H7 (cell line): ENCODE data around the gene ANAPC15. TPM values are rescaled to one million over a fixed set of nuclear protein-coding genes. Genes with fewer than 3 reads are reported as not detected.
"Not testable (repeated sequence)": the region's sequence is repeated elsewhere in the genome, so short reads cannot be mapped to it uniquely, and the experiment has no call there.

Source experiments
- DNase-seq: peaks from one replicate; pipeline ENCODE4 v3.0.0; 2012
- H3K27me3 ChIP-seq: 2 replicates; pipeline ENCODE4 v1.6.0; 2011; ENCODE audit warnings: mild to moderate bottlenecking, low read length; ENCODE audit not compliant: control insufficient read depth, insufficient read depth
- H3K36me3 ChIP-seq: replicated peaks from 2 replicates; pipeline ENCODE4 v1.5.1; 2011; ENCODE audit warnings: low read length; ENCODE audit not compliant: control insufficient read depth, insufficient read depth
- H3K4me3 ChIP-seq: 2 replicates; pipeline ENCODE4 v1.5.1; 2011; ENCODE audit warnings: low read depth, mild to moderate bottlenecking, control low read depth, low read length, moderate library complexity; ENCODE audit not compliant: insufficient read depth
- total RNA-seq: library from RNA; depleted of rRNA; stranded (reverse); fragments of >200 nt; shearing (Covaris generic); gene quantifications from 2 replicates; pipeline ENCODE4 v1.2.3, GENCODE V29; 2014

ANAPC15 gene
- total RNA-seq, 1 experiment from 2014 or later: 62.6 TPM

GRCh38 chr11:72138821-72139390 lies 26.4 kb upstream of the ANAPC15 start:
- no peaks in the 10 kb centered on the region for H3K36me3 ChIP-seq
- H3K4me3 ChIP-seq: no peak overlapping the region
- no peaks in the 10 kb centered on the region for H3K27me3 ChIP-seq
- DNase-seq: no peak

GRCh38 chr11:72136684-72137262 lies 24.3 kb upstream of the ANAPC15 start:
- DNase-seq: no peak
- Histone ChIP-seq H3K36me3 (no peaks in the 10 kb centered on the region), H3K4me3 (no peak overlapping the region), H3K27me3 (no peaks in the 10 kb centered on the region)

- no peaks in the 10 kb centered on the region for H3K36me3 ChIP-seq
- no peaks in the 10 kb centered on the region for H3K27me3 ChIP-seq
- no peak for DNase-seq
- no peak overlapping the region for H3K4me3 ChIP-seq
These were observed 23.6 kb upstream of the ANAPC15 start for GRCh38 chr11:72135891-72136683.

GRCh38 chr11:72135473-72135872 lies 23.0 kb upstream of the ANAPC15 start, which contains the start of gene FOLR3:
FOLR3 (plus strand) TSS chr11:72135725; CDS start chr11:72135953, 228 bp downstream.
- not testable (repeated sequence) for DNase-seq, H3K36me3 ChIP-seq

GRCh38 chr11:72132646-72133045 lies 20.2 kb upstream of the ANAPC15 start:
- Histone ChIP-seq H3K27me3 (no peaks in the 10 kb centered on the region), H3K4me3 (no peak overlapping the region), H3K36me3 (no peaks in the 10 kb centered on the region)
- no peak for DNase-seq

More at GRCh38 chr11:72135473-72135872, 23.0 kb upstream of the ANAPC15 start, which contains the start of gene FOLR3:
- not testable (repeated sequence) for H3K27me3 ChIP-seq, H3K4me3 ChIP-seq

- Histone ChIP-seq H3K36me3 (no peaks in the 10 kb centered on the region), H3K4me3 (no peak overlapping the region)
- DNase-seq: no peak
These were observed 16.9 kb upstream of the ANAPC15 start for GRCh38 chr11:72129381-72129780.

GRCh38 chr11:72127923-72128322 lies 15.4 kb upstream of the ANAPC15 start:
- H3K4me3 ChIP-seq: no peak overlapping the region
- no peak for DNase-seq
- H3K36me3 ChIP-seq: no peaks in the 10 kb centered on the region
- H3K27me3 ChIP-seq: no peaks in the 10 kb centered on the region

More at GRCh38 chr11:72129381-72129780, 16.9 kb upstream of the ANAPC15 start:
- no peaks in the 10 kb centered on the region for H3K27me3 ChIP-seq

- DNase-seq: no peak
These were observed 13.5 kb upstream of the ANAPC15 start for GRCh38 chr11:72125956-72126355.

GRCh38 chr11:72124046-72124445 lies 11.6 kb upstream of the ANAPC15 start:
- no peaks in the 10 kb centered on the region for H3K27me3 ChIP-seq
- DNase-seq: no peak
- H3K4me3 ChIP-seq: no peak overlapping the region
- no peaks in the 10 kb centered on the region for H3K36me3 ChIP-seq

More at GRCh38 chr11:72125956-72126355, 13.5 kb upstream of the ANAPC15 start:
- no peaks in the 10 kb centered on the region for H3K36me3 ChIP-seq
- no peak overlapping the region for H3K4me3 ChIP-seq
- no peaks in the 10 kb centered on the region for H3K27me3 ChIP-seq

- no peaks in the 10 kb centered on the region for H3K36me3 ChIP-seq
- no peak for DNase-seq
- H3K4me3 ChIP-seq: no peak overlapping the region
- H3K27me3 ChIP-seq: no peaks in the 10 kb centered on the region
These were observed 10.7 kb upstream of the ANAPC15 start for GRCh38 chr11:72123117-72123653.

- no peak overlapping the region for H3K4me3 ChIP-seq
- H3K27me3 ChIP-seq: no peaks in the 10 kb centered on the region
- no peaks in the 10 kb centered on the region for H3K36me3 ChIP-seq
- no peak for DNase-seq
These were observed 10.1 kb upstream of the ANAPC15 start for GRCh38 chr11:72122607-72123006.

GRCh38 chr11:72120930-72121329 lies 8.4 kb upstream of the ANAPC15 start:
- H3K4me3 ChIP-seq: no peak overlapping the region
- H3K36me3 ChIP-seq: no peaks in the 10 kb centered on the region
- no peak for DNase-seq
- H3K27me3 ChIP-seq: no peaks in the 10 kb centered on the region; the same call in 1 of the 2 replicates

- H3K4me3 ChIP-seq: no peak overlapping the region
- H3K36me3 ChIP-seq: no peaks in the 10 kb centered on the region
- no peaks in the 10 kb centered on the region; the same call in none of the 2 replicates for H3K27me3 ChIP-seq
- DNase-seq: no peak
These were observed 6.7 kb upstream of the ANAPC15 start for GRCh38 chr11:72119198-72119597.

GRCh38 chr11:72116019-72116755 lies 3.7 kb upstream of the ANAPC15 start:
- Histone ChIP-seq H3K36me3 (no peaks in the 10 kb centered on the region), H3K4me3 (no peak overlapping the region), H3K27me3 (no peaks in the 10 kb centered on the region; the same call in none of the 2 replicates)
- no peak for DNase-seq
